ENCODE results near the gene C19orf12.
A peak's percentile ranks its signal among the peaks of the same experiment; 100 is the strongest.
"Not testable (repeated sequence)": the region's sequence is repeated elsewhere in the genome, so short reads cannot be mapped to it uniquely, and the experiment has no call there.

The C19orf12 gene

DNA sequence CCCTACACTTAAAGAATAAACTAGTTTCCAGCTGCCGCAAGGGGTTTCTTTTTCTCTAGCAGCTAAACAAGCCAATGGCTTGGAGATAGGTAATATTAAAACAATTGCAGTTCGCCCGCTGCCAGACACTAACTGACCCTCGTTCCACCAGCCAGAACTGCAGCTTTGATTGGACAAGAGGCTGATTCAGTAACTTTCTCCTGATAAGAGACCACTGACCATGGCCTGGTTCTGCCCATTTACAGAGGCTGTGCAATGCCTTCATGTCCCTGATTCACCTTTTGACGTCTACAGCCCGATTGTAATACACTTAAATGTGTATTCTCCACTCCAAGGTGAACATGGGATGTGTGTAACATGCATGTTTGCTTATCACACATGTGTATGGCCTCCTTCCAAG lies 12.8 kb upstream of the C19orf12 start:
- DNase-seq = no peak

DNA sequence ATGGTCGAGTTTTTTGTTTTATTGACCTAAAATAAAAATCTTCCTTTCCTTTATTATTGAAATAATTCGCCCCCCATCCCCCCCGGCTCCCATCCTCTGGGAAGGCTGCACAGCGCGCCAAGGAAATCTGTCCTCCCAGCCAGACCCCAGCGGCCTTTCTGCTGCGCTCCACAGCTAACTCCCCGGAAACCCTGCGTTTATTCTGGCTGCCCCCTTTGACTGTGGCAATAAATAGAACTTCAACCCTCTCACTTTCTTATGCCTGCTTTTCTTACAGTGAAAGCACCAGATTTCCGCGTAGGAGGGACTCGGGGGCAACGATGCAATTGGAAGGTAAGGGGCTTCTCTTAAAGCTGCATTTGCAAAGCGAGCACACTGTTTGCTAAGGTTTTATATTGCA lies 9.7 kb upstream of the C19orf12 start:
- DNase-seq = no peak

DNA sequence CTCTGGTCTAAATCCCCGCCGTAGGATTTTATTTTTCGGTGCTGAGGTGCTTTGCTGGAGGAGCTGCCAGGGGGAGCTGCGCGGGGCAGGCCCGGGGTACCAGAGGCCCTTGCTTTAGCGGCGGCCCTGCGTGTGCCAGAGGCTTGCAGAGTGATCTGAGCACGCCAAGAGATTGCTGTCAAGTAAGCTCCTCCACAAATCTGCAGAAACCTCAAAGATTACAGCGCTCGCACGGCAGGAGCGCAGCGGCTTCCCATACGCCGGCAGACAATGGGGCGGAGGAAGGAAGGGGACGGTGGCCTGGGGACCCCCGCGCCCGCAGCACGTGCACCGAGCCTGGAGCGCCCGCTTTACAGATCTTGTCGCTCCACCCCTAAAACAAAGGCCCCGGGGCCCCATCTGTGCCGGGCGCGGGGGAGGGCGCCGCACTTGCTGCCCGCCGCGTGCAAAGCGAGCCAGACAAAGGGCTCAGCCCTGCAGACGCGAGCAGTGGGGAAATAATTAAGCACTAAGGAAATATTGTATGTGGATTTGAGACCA lies 9.1 kb upstream of the C19orf12 start:
- no peak for DNase-seq

DNA sequence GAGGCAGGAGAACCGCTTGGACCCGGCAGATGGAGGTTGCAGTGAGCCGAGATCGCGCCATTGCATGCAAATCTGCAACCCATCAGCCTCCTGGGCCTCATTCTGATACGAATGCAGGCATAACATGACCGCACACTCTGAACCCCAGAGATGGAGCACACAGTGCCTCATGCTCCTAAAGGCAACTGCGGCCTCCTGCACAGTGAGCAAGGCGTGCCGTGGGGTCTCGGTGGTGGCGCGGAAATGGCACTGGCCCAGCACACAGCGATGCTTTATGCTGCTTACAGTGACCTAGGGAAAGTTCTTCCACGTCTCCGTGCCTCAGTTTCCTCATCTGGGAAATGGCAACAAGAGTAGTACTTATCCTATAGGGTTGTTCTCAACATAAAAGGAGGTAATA lies 2.0 kb upstream of the C19orf12 start:
- no peak for DNase-seq

DNA sequence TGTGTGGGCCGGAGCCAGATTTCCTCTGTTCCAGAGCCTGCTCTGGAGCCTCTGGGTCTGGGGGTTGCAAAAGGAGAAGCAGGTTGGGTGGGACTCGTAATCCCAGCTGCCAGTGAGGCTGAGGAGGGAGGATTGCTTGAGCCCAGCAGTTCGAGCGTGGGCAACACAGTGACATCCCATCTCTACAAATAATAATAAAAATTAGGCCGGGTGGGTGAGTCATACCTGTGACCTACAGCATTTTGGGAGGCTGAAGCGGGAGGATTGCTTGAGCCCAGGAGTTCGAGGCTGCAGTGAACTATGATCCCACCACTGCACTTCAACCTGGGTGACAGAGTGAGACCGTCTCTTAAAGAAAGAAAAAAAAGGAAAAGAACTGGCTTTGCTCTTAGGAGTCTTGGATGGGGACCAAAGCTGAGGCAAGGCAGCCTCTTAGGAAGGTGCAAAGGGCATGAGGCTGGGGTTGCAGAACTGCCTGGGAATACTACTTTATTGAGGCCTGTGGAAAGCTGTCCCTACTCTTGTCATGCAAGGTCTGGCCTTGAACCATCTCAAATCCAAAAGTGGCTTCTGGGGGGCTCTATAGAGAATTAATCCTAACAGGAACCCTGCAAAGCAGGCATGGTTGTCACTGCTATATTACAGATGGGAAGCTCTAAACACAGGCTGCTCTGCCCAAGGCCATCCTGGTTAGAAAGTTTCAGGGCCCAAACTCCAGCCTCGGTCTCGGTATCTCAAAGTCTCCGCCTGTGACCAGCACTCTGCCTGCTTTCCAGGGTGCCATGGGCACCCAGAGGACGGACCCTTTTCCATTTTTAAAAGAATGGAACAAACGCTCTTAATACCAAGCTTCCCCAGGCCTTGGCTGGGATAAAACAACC lies 880 bp upstream of the C19orf12 start:
- DNase-seq = peak; percentile 16

DNA sequence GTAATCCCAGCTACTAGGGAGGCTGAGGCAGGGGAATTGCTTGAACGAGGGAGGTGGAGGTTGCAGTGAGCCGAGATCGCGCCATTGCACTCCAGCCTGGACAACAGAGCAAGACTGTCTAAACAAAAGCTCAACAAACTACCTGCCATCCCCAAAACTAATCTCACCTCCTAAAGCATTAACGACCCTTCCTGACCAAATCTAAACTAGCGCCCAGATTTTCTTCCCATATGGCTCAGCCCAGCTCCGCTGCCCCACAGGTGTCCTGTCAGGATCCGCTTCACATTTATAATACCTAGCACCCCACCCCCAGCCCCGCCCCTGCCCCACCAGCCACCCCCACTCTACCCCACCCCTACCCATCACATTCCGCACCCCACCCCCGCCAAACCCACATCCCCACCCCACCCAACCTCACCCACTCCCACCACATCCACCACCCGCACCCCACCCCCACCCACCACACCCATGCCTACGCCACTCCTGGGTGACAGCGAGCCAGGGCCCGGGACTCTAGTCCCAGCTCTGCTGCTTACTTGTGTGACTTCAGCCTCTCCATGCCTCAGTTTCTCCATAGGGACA lies 599 bp downstream of the C19orf12 start:
- no peak for DNase-seq

DNA sequence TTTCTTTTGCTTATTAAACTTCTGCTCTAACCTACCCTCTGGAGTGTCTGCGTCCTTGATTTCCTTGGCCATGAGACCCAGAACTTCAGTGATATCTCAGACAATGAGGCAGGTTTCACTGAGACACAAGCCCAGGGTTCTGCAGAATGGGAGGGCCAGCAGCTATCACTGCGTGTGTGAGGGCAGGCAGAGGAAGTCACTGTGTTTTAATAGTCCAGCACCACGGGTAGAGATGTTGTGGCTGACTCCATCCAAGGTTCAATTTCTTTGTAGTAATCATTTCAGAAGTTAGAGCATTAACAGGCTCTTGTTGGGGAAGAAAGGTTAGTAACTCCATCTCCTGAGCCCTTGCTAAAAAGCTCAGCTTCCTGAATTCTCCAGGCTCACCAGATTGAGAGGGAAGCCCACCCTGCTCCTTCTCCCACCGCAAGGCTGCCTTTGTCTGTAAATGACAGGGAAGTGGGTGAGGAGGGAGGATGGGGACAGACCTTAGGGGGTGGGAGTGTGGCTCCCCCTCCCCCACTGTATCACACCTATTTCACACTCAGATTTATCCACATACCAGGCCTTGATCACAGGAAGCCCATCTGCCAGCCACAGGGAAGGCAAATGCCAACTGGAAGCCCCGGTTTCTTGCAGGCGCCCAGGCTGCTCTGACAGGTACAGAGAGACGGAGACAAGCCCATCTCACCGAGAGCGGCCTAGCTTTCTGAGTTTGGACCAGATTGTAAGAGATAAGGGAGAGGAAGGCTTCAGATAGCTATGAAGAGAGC lies 2.1 kb downstream of the C19orf12 start:
- no peak for DNase-seq

DNA sequence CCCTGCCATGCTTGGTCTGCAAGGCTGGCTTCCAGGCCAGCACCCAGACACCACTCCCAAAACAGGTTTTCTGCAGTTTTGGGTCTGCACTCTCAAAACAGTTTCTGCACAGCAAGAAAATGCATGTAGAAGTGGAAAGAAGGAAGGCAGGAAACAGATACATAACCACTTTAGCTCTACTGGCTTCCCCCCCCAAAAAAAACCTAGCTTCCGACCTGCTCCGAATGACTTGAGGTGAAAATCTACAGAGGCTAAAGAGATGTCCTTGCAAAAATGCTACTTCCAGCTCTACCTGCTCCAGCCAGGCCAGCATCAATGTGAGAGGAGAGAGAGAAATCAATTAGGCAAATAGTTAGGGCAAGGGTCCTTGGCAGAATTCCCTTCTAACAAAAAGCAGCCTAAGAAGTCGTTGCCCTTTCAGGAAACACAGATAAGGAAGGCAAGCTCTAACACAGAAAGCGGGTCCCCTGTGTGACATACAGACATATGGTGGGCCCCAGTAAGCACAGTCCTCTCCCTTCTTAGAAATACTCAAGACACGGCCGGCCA lies 3.4 kb downstream of the C19orf12 start:
- no peak for DNase-seq

DNA sequence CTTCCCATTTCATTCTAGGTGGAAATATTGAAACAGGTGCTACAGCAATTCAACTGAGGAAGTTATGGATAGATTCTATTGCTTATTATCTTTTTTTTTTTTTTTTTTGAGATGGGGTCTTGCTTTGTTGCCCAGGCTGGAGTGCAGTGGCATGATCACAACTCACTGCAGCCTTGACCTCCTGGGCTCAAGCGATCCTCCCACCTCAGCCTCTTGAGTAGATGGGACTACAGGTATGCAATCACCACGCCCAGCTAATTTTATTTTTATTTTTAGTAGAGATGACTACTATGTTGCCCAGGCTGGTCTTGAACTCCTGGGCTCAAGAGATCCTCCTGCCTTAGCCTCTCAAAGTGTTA lies 5.6 kb downstream of the C19orf12 start:
- DNase-seq = not testable (repeated sequence)

DNA sequence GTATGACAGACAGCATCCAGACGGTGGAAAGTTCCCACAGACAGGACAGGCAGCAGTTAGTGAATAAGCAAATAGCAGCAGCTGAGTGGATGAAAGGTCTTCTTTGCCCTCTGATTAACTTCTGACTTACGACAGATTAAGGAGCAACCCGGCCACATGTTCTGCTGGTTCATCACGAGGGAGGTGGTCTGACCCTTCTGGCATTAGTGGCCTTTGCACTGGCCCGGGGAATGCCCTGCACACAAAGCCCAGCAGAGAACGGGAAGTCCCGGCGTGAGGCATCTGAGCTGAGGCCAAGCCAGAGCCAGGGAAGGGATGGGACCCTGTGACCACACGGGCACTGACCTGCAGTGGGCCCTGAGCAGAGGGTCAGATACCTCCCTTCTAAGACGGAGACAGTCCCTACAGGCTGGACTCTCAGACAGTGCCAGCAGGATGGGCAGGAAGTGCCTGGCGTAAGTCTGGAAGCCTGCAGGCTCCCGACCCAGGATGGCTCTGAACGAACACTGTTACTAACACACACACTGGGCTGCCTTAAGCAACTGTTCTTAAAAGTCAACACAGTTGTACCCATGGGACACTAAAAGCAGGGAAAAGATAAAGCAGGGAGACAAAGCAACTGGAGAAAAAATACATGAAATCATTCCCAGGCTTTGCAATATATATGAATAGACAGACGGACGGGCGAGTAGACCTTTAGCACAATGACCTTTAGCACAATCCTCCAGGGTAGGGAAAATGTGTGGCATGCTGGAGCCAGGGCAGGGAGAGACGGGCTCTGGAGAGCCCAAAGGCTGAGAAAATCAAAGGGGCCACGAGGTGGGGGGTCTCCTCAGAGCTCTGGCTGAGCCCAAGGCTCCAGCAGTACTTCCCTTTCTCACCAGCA lies 6.3 kb downstream of the C19orf12 start:
- DNase-seq = no peak

DNA sequence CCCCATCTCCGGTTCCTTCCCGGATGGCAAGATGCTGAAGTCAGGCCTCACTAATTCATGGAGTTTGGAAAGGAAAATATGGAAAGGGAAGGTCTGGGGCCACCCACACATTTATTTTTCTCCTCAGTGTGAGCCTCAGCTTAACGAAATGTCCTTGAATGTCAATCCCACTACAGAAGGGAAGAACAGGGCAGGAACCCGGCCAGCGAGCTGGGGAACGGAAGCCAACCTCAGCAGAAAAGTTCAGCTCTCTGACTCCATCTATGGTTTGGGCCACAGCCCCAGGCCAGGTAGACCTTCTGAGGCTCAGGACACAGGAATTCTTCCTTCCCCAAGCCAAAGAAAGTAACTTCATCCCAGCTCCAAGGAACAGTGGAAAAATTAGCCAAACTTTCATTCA lies 8.4 kb downstream of the C19orf12 start:
- DNase-seq = no peak

DNA sequence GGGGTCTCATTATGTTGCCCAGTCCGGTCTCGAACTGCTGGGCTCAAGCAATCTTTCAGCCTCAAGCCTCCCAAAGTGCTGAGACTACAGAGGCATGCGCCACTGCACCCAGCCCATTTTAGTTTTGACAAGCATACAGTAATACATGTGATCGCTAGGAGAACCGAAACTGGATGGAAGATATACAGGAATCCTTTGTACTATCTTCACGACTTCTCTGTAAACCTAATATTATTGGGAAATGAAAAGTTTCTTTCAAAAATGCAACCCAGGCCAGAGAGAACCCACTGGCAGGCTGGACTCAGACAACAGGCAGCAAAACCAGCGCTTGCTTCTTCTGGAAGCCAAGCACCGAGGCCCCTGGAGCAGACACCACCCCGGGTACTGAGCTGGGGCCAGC lies 9.4 kb downstream of the C19orf12 start:
- no peak for DNase-seq

DNA sequence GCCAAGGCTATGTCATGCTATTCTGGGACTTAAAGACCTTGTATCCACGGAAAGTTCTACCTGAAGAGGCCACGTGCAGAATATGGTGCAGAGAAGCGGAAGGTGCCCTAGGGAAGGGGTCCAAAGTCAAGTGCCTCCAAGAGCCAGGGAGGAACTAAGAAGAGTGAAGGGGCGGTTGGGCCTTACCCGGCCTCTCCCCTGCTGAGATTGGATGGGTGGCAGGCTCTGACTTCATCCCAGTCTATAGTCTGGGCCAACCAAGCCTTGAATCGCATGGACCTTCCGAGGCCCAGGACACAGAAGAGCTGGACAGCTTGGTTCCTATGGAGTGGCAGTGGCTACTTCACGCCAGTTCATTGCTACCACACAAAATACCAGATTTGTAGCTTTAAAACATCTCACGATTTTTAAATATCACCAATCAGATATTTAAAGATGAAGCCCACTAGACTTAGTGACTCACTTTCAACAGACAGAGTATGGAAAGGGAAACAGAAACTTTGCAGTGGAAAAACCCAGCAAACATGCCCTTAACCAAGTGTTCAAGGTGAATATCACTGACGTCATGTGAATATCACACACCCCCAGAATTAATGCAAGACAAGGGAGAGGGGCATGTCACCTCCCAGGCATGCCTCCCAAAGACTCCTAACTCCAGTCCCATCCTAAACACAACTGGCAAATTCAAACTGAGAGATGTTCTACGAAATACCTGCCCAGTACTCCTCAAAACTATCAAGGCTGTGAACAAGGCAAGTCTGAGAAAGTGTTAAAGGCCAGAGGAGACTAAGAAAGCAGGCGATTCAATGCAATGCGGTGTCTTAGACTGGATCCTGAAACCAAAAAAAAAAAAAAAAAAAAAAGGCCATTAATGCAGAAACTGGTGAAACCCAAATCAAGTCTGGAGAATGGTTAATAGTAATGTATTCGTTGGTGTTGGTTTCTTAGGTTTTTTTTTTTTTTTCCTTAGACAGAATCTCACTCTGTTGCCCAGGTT lies 10.2 kb downstream of the C19orf12 start:
- no peak for DNase-seq

DNA sequence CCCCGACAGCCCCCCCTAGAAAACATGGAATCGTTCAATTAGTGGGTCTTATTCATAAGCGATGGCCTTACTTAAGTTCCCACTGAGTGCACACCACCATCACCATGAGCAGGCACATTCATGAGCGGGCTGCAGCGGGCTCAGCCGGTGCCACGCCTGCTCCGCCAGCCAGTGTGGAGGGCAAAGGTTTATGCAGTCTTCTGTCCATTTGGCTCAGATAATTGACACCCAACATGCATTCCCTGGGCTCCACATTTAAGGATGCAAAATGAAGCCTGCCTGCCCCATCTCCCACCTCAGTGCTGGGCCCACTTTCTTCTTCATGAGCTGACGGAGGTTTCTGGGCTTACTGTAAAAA lies 12.1 kb downstream of the C19orf12 start:
- no peak for DNase-seq

DNA sequence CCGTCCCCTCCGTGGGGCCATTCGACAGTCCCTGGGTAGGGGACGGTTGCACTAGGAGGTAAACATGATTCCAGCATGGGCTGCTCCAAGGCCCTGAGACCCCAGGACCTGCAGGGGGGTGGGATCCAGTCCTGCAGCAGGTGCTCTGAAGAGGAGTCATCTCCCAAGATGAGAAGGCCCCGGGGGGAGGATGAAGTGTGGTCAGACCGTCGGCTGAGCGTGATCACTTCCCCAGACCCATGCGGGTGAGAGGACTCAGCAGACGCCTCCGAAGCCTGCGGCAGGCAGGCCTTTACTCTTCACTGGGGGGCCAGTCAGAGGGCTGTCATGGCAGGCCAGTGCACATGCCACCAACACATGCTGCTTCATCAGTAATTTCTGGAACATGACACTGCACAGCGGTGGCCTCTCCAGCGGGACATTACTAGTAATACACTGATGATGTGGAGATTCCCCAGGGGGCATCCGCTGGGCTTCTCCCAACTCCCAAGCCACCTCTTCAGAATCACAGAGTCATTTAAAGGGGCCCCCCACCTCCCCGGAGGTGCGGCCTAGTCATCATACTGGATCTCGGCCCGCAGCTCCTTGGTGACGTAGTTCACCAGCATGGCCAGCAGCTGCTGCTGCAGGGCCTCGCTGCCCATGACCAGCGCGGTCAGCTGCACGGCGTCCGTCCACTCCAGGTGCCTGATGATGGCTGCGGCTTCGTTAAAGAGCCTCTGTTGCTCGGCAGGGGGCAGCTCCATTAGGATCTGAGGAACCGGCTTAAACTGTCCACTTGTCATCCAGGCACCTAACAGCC lies 12.7 kb downstream of the C19orf12 start:
- DNase-seq = no peak

DNA sequence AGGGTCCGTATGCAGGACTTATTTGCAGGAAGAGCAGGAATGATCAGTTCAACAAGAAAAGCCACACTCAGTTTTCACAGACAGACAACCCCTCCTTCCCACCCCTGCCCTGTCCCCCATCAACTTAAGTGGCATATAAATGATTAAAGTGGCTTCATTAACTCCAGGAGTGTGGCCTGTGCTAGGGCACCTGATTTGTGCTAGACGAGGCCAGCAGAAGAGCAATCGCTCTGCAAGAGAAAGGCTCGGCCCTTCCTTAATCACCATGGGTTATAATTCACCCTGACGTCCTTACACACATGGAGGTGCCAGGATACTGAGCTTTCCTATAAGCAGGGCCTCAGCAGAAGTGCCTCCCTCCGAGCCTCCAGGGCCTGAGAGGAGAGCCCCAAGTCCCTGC lies 14.6 kb downstream of the C19orf12 start:
- DNase-seq = no peak

DNA sequence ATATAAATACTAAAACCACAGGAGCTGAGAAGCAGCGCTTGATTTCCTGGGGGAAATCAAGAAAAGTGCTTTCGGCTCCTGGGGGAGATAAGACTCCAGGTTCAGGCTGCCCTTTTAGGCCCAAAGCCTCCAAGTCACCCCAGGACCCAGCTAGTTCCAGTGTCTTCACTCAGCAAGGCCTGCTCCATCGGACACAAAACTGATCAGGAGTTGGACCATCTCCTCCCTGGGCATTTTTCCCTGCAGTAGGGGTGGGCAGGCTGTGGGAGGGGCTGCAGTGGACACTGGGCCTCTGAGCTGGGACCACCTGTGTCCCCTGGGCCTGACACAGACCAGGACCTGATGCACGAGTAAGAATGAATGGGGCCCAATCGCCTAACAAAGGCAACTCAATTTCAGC lies 15.2 kb downstream of the C19orf12 start:
- no peak for DNase-seq

DNA sequence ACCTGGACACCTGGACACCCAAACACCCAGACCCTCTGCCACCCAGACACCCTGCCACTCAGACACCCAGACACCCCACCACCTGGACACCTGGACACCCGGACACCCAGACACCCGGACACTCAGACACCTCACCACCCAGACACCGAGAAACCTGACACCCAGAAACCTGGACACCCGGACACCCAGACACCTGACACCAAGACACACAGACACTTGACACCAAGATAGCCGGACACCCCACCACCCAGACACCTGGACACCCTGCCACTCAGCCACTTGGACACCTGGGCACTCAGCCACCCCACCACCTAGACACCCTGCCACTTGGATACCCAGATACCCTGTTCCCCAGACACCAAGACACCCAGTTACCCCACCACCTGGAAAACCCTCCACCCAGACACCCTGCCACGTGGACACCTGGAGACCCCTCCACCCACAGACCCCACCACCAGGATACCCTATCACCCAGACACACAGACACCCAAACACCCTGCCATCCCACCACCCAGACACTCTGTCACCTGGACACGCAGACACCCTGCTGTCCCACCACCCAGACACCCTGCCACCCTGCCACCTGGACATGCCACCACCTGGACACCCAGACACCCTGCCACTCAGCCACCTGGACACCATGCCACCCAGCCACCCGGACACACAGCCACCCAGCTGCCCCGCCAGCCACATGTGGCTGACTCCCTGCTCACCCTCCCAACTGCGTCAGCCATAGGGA lies 17.4 kb downstream of the C19orf12 start:
- no peak for DNase-seq

DNA sequence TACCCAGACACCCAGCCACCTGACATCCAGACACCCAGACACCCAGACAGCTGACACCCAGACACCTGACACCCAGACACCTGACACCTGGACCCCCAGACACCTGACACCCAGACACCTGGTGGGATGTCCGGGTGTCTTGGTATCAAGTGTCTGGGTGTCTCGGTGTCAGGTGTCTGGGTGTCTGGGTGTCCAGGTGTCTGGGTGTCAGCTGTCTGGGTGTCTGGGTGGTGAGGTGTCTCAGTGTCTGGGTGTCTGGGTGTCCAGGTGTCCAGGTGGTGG lies 18.6 kb downstream of the C19orf12 start:
- DNase-seq = no peak
